ENCODE data around the gene IFT122.
"Not testable (repeated sequence)": the region's sequence is repeated elsewhere in the genome, so short reads cannot be mapped to it uniquely, and the experiment has no call there.

DNA sequence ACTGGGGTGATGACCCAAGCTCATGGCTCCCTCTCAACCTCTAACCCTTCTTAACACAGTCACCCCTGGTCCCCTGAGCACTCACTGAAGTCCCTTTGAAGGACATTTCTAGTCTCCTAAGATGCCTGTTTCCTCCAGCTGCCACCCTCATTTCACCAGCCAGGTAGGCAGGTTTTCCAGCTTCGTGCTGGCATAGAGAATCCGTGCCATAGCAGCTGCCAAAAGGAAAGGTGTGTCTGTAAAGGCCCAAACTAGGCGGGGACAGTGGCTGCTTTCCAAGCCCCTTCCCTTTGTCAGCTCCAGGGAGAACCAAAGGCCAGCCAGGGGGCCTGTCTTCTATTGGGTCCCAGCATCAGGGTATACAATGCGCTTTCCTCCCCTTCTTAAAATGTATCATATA is 48.4 kb upstream of the IFT122 start:
- not testable (repeated sequence) for TF ChIP-seq EP300, POLR2A (IDR thresholded peaks at IDR 0.05)
- TF ChIP-seq, protein P1, sequence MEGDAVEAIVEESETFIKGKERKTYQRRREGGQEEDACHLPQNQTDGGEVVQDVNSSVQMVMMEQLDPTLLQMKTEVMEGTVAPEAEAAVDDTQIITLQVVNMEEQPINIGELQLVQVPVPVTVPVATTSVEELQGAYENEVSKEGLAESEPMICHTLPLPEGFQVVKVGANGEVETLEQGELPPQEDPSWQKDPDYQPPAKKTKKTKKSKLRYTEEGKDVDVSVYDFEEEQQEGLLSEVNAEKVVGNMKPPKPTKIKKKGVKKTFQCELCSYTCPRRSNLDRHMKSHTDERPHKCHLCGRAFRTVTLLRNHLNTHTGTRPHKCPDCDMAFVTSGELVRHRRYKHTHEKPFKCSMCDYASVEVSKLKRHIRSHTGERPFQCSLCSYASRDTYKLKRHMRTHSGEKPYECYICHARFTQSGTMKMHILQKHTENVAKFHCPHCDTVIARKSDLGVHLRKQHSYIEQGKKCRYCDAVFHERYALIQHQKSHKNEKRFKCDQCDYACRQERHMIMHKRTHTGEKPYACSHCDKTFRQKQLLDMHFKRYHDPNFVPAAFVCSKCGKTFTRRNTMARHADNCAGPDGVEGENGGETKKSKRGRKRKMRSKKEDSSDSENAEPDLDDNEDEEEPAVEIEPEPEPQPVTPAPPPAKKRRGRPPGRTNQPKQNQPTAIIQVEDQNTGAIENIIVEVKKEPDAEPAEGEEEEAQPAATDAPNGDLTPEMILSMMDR (IDR thresholded peaks at IDR 0.05), result not testable (repeated sequence)
